A549 (cell line): ENCODE results near the gene TRABD2A. TPM values are rescaled to one million over a fixed set of nuclear protein-coding genes. Genes with fewer than 3 reads are reported as not detected.

Experiments
- ATAC-seq, 2 experiments: fragments of 200-7000 bp in 1 of 2; fragments of >200 bp in 1 of 2; cut with Nextera tagmentation in 1 of 2; cut with Tn5 transposase in 1 of 2; 3 replicates each; pipeline versions ENCODE4 v1.8.0 to v1.9.1; 2018 to 2020; ENCODE audit warnings: mild to moderate bottlenecking in 1 of 2, moderate library complexity in 1 of 2
- CTCF ChIA-PET: fragments of 300-600 bp; sonication (Branson Sonifier 250); formaldehyde crosslinking; extraction: SDS; loops from one replicate; lab custom pipeline; 2021; ENCODE audit warnings: antibody characterized with exemption, inconsistent platforms; lab: Yijun Ruan, JAX
- POLR2A ChIA-PET: fragments of 350-600 bp; formaldehyde crosslinking; extraction: SDS; loops from one replicate; lab custom pipeline; 2021; ENCODE audit warnings: antibody characterized with exemption, inconsistent platforms; lab: Yijun Ruan, JAX
- DNase-seq, 2 experiments: peaks; one replicate each; pipeline versions ENCODE4 v3.0.0 to v3.0.0-alpha.2; 2011 to 2016; ENCODE audit warnings: low read depth in 1 of 2, low spot score in 1 of 2
- FAIRE-seq: peaks from 2 replicates; lab custom pipeline; 2011; peaks lifted over from hg19 to GRCh38; lab: Jason Lieb, UNC
- H3K27ac ChIP-seq, 2 experiments: fragments of >200 bp; sonication (Bioruptor Twin); formaldehyde crosslinking; 3 replicates each; pipeline ENCODE4 v1.5.1; 2016 to 2017
- H3K4me1 ChIP-seq: fragments of >200 bp; sonication (Bioruptor Twin); formaldehyde crosslinking; 3 replicates; pipeline ENCODE4 v1.6.1; 2016
- H3K4me2 ChIP-seq: fragments of >200 bp; sonication (Bioruptor Twin); formaldehyde crosslinking; 3 replicates; pipeline ENCODE4 v1.6.1; 2016
- H3K4me3 ChIP-seq: fragments of >200 bp; sonication (Bioruptor Twin); formaldehyde crosslinking; 3 replicates; pipeline ENCODE4 v1.5.1; 2016
- H3K9me3 ChIP-seq: fragments of >200 bp; sonication (Bioruptor Twin); formaldehyde crosslinking; 3 replicates; pipeline ENCODE4 v1.6.1; 2016
- BHLHE40 ChIP-seq: IDR thresholded peaks from 2 replicates; pipeline ENCODE4 v1.6.1; 2012; ENCODE audit warnings: low read depth, low read length, inconsistent platforms
- CBX8 ChIP-seq: fragments of 200-600 bp; sonication (generic); IDR thresholded peaks from 2 replicates; pipeline ENCODE4 v1.6.1; 2016
- CEBPB ChIP-seq, 2 experiments: fragments of >200 bp in 1 of 2; sonication (Bioruptor Twin) in 1 of 2; formaldehyde crosslinking in 1 of 2; IDR thresholded peaks; 2 replicates each; pipeline ENCODE4 v1.6.1; 2012 to 2016
- CHD2 ChIP-seq: fragments of 150-350 bp; IDR thresholded peaks from 2 replicates; pipeline ENCODE4 v1.6.1; 2014; ENCODE audit warnings: low read length; ENCODE audit not compliant: partially characterized antibody
- CHD4 ChIP-seq: fragments of 200-600 bp; sonication (generic); IDR thresholded peaks from 2 replicates; pipeline ENCODE4 v1.6.1; 2016; ENCODE audit warnings: antibody characterized with exemption, mild to moderate bottlenecking, borderline replicate concordance
- ESRRA ChIP-seq: fragments of 150-350 bp; IDR thresholded peaks from 2 replicates; pipeline ENCODE4 v1.6.1; 2014; ENCODE audit warnings: mild to moderate bottlenecking, low read length, borderline replicate concordance
- FOSB ChIP-seq: fragments of 250-450 bp; sonication (Bioruptor Pico); IDR thresholded peaks from 2 replicates; pipeline ENCODE4 v1.5.0; 2020; ENCODE audit warnings: mild to moderate bottlenecking, moderate library complexity
- HEYL ChIP-seq: fragments of 250-450 bp; sonication (Bioruptor Pico); IDR thresholded peaks from 2 replicates; pipeline ENCODE4 v1.8.0; 2021; ENCODE audit warnings: mild to moderate bottlenecking, moderate library complexity
- HOXA7 ChIP-seq: fragments of 250-450 bp; sonication (Bioruptor Pico); IDR thresholded peaks from 2 replicates; pipeline ENCODE4 v1.5.0; 2020; ENCODE audit warnings: mild to moderate bottlenecking, moderate library complexity
- HOXB5 ChIP-seq: fragments of 250-450 bp; sonication (Bioruptor Pico); IDR thresholded peaks from 2 replicates; pipeline ENCODE4 v1.5.0; 2020; ENCODE audit warnings: mild to moderate bottlenecking, moderate library complexity
- JUN ChIP-seq, 2 experiments: fragments of >200 bp; sonication (Bioruptor Twin); formaldehyde crosslinking; IDR thresholded peaks; 2 replicates in 1 of 2; 3 replicates in 1 of 2; pipeline ENCODE4 v1.6.1; 2016 to 2017
- JUNB ChIP-seq: fragments of >200 bp; sonication (Bioruptor Twin); formaldehyde crosslinking; IDR thresholded peaks from 2 replicates; pipeline ENCODE4 v1.6.1; 2016
- MAFK ChIP-seq: fragments of 450-650 bp; IDR thresholded peaks from 2 replicates; pipeline ENCODE4 v1.6.1; 2014; ENCODE audit not compliant: partially characterized antibody
- MYC ChIP-seq: IDR thresholded peaks from 2 replicates; pipeline ENCODE4 v1.6.1; 2012; ENCODE audit warnings: mild to moderate bottlenecking, inconsistent platforms, low read length, improper control_type of control experiment, borderline replicate concordance
- PHF8 ChIP-seq: fragments of 200-600 bp; sonication (generic); IDR thresholded peaks from 2 replicates; pipeline ENCODE4 v1.6.1; 2016; ENCODE audit warnings: low read depth, mild to moderate bottlenecking, antibody characterized with exemption, moderate library complexity, borderline replicate concordance
- POLR2A ChIP-seq: IDR thresholded peaks from 2 replicates; pipeline ENCODE4 v1.6.1; 2012; ENCODE audit warnings: mild to moderate bottlenecking, low read length
- POLR2AphosphoS2 ChIP-seq: conservative IDR thresholded peaks from 2 replicates; pipeline ENCODE4 v1.6.1; 2012; ENCODE audit warnings: low read length, improper control_type of control experiment, inconsistent platforms
- RARB ChIP-seq: fragments of 250-450 bp; sonication (Bioruptor Pico); IDR thresholded peaks from 2 replicates; pipeline ENCODE4 v1.8.0; 2021; ENCODE audit warnings: mild to moderate bottlenecking, moderate library complexity
- RCOR1 ChIP-seq: fragments of 150-350 bp; IDR thresholded peaks from 2 replicates; pipeline ENCODE4 v1.6.1; 2014; ENCODE audit warnings: antibody characterized with exemption, low read length, low read depth
- RNF2 ChIP-seq: fragments of 200-600 bp; sonication (generic); IDR thresholded peaks from 2 replicates; pipeline ENCODE4 v1.6.1; 2016; ENCODE audit warnings: low read depth, mild to moderate bottlenecking, antibody characterized with exemption, moderate library complexity, borderline replicate concordance
- SMC3 ChIP-seq: fragments of >200 bp; sonication (Bioruptor Twin); formaldehyde crosslinking; IDR thresholded peaks from 3 replicates; pipeline ENCODE4 v1.6.1; 2018; ENCODE audit warnings: inconsistent platforms
- TFCP2L1 ChIP-seq: fragments of 250-450 bp; sonication (Bioruptor Pico); IDR thresholded peaks from 2 replicates; pipeline ENCODE4 v1.5.0; 2021; ENCODE audit warnings: mild to moderate bottlenecking
- TP53 ChIP-seq: fragments of 250-450 bp; sonication (Bioruptor Pico); IDR thresholded peaks from 2 replicates; pipeline ENCODE4 v1.5.0; 2021; ENCODE audit warnings: mild to moderate bottlenecking, moderate library complexity
- ZC3H11A ChIP-seq: fragments of 450-650 bp; IDR thresholded peaks from 2 replicates; pipeline ENCODE4 v1.6.1; 2014; ENCODE audit warnings: antibody characterized with exemption, mild to moderate bottlenecking
- ZSCAN20 ChIP-seq: fragments of 250-450 bp; sonication (Bioruptor Pico); IDR thresholded peaks from 2 replicates; pipeline ENCODE4 v1.8.0; 2022; ENCODE audit warnings: mild to moderate bottlenecking, moderate library complexity
- WGBS: methylation state at CpG from one replicate; pipeline ENCODE4 v1.1.6; 2017; ENCODE audit errors: missing lambda C conversion rate; 5-methylcytosine and 5-hydroxymethylcytosine counted together
- polyA plus RNA-seq, 4 experiments: library from polyadenylated mRNA; depleted of rRNA in 3 of 4; stranded (reverse); fragments of >200 nt; fragmentation: RNase III in 1 of 4; extraction: RNeasy Plus Mini Kit Qiagen cat#74134 plus additional on column Dnase treatment in 1 of 4; gene quantifications; 2 replicates in 3 of 4; 3 replicates in 1 of 4; pipeline ENCODE4 v1.2.3, GENCODE V29; 2011 to 2017
- TF ChIP-seq, protein P1 (sequence below): fragments of 450-650 bp; IDR thresholded peaks from 2 replicates; pipeline ENCODE4 v1.6.1; 2014; ENCODE audit warnings: antibody characterized with exemption
- TF ChIP-seq, protein P2 (sequence below): IDR thresholded peaks from 2 replicates; pipeline ENCODE4 v1.6.1; 2012
- TF ChIP-seq, protein P3 (sequence below): fragments of >200 bp; sonication (Bioruptor Twin); formaldehyde crosslinking; IDR thresholded peaks from 3 replicates; pipeline ENCODE4 v1.6.1; 2016

Gene TRABD2A
- polyA plus RNA-seq, 2 of the 4 experiments (the other 2 are of a cell fraction), result 6.1 to 7.1 TPM

DNA sequence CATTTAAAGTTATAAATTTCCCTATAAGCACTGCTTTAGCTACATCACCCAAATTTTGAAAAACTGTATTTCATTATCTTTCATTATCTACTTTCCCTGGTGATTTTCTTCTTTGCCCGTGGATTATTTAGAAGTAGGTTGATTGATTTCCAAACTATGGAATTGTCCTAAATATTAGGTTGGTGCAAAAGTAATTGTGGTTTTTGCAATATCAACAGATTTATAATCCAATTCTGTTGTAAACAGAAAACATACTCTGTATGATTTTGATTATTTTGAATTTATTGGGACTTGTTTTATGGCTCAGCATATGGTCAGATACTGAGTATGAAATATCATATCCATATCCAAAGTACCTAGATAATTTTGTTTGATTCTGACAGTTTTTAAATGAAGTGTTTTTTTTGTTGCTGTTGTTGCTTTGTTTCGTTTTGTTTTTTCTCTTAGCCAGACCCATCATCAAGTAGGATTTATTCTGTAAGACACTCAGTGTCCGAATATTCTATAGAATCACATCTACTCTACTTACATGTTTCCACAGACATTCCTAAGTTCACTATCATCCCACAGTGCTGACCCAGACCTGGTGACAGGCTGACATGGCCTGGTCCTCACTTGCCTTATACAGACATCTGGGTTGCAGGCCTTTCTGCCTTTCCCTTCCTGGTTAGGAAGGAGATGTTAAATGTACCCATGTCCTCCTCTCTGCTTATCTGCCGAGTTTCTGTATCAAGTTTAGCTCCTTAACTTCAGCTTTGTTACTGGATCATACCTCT lies 2.1 kb upstream of the TRABD2A start:
- ATAC-seq, result no peak
- Histone ChIP-seq H3K27ac (no peak overlapping the region), H3K9me3 (no peaks in the 10 kb centered on the region), H3K4me3 (no peak overlapping the region), H3K4me1 (peaks cover 3% of the 10 kb centered on the region), H3K4me2 (peak overlapping the region; percentile 87; the same call in 1 of the 3 replicates)
- POLR2A ChIA-PET, result interaction anchor here (1.0 to 2.1 kb wide), 2 partner anchors 22 to 43 kb away, joined by 4 to 10 read pairs; no protein-coding TSS in a partner anchor
- FAIRE-seq, result no peak
- no peak for DNase-seq
- TF ChIP-seq MAFK (peak; percentile 54), SMC3 (no peak), FOSB (CRISPR knock-in tag) (no peak), ZSCAN20 (CRISPR knock-in tag) (no peak), CBX8 (peak; percentile 36; the same call in 1 of the 2 replicates), RCOR1 (no peak)
- TF ChIP-seq, protein P1, sequence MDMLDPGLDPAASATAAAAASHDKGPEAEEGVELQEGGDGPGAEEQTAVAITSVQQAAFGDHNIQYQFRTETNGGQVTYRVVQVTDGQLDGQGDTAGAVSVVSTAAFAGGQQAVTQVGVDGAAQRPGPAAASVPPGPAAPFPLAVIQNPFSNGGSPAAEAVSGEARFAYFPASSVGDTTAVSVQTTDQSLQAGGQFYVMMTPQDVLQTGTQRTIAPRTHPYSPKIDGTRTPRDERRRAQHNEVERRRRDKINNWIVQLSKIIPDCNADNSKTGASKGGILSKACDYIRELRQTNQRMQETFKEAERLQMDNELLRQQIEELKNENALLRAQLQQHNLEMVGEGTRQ, result no peak
- 54% methylated on average over 4 of the region's 4 CpGs for WGBS
- CTCF ChIA-PET, result interaction anchor here (0.7 to 3.5 kb wide), 28 partner anchors 8 to 436 kb away, joined by 3 to 26 read pairs (median 4); no protein-coding TSS in a partner anchor

DNA sequence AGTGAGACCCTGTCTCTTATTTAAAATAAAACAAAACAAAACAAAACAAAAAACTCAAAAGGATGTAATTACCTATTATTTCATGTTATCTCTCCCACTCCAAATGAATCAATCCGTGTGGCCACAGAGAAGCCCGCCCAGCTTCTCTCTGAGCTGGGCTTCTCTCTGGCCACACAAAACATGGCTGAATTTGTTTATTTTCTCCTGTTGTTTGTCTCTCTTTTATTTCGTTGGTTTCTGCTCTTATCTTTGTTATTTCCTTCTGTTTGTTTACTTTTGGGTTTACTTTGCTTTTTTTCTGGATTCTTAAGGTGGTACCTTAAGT lies 1.5 kb upstream of the TRABD2A start:
- H3K4me1 ChIP-seq, result peaks cover 3% of the 10 kb centered on the region
- no peaks in the 10 kb centered on the region for H3K9me3 ChIP-seq
- peak overlapping the region in 1 of 2 experiments; percentile 53; a peak in 2 of 6 replicates for H3K27ac ChIP-seq
- WGBS, result 40% methylated on average over 3 of the region's 3 CpGs
- peak overlapping the region; percentile 87 for H3K4me2 ChIP-seq
- no peak for DNase-seq
- peak; percentile 7 to 31; a peak in 4 of 6 replicates for ATAC-seq
- TF ChIP-seq RARB (CRISPR knock-in tag), result no peak
- TF ChIP-seq RNF2, result no peak
- TF ChIP-seq, protein P2, sequence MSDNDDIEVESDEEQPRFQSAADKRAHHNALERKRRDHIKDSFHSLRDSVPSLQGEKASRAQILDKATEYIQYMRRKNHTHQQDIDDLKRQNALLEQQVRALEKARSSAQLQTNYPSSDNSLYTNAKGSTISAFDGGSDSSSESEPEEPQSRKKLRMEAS, result no peak
- TF ChIP-seq MYC, result no peak
- no peak for TF ChIP-seq PHF8
- TF ChIP-seq ZSCAN20 (CRISPR knock-in tag), result no peak
- TF ChIP-seq CHD2, result no peak
- TF ChIP-seq ESRRA, result no peak
- TF ChIP-seq CHD4, result no peak
- H3K4me3 ChIP-seq, result peak overlapping the region; percentile 50; the same call in 2 of the 3 replicates
- POLR2A ChIA-PET, result interaction anchor here (1.0 to 2.1 kb wide), 3 partner anchors 23 to 44 kb away, joined by 4 to 10 read pairs (median 9); no protein-coding TSS in a partner anchor
- no peak for FAIRE-seq
- CTCF ChIA-PET, result interaction anchor here (0.7 to 3.5 kb wide), 28 partner anchors 9 to 436 kb away, joined by 3 to 26 read pairs (median 4); no protein-coding TSS in a partner anchor

DNA sequence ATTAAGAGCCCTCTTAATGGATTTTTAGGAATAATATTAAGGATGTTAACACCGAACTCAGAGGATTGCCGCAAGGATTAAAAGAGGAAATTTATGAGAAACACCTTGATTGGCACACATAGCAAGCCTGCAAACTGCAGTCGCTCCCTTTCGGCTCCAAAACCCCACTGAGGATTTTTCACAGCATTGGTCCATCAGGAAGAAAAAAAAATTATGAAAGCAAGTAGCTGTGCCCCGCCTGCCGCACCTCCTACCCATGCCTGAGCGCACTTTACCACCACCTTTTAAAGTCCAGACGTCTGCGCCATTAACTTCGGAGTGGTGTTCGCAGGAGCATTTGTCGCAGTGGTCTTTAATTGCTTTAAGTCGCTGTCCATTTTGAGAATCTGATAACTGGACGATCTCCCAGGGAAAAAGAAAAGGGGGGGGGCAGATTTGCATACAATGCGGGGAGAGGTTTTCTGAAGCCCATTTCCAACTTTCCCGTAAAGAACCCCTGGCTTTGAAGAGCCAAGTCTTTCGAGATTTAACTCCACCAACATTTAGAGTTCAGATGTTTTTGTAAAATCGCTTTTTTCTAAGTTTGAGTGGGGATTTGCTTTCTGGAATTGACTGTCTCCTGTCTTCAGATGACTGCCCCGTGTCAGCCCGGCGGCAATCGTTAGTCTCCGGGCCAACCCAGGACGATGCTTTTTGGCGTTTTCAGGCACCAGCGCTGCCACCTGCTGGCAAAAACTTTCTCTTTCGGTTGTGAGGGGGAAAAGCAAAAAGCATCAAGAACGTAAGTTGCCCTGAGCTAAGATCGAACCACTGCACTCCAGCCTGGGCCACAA lies 913 bp upstream of the TRABD2A start:
- H3K27ac ChIP-seq, result peak overlapping the region; percentile 64 to 89; a peak in 5 of 6 replicates
- H3K4me2 ChIP-seq, result peak overlapping the region; percentile 87
- peaks cover 3% of the 10 kb centered on the region for H3K4me1 ChIP-seq
- DNase-seq (peak; percentile 86 to 88), ATAC-seq (peak; percentile 71 to 88), FAIRE-seq (no peak)
- POLR2A ChIA-PET, result interaction anchor here (1.0 to 2.1 kb wide), 3 partner anchors 23 to 44 kb away, joined by 4 to 10 read pairs (median 9); no protein-coding TSS in a partner anchor
- WGBS, result 2% methylated on average over 29 of the region's 29 CpGs
- no peaks in the 10 kb centered on the region for H3K9me3 ChIP-seq
- peak overlapping the region; percentile 50 for H3K4me3 ChIP-seq
- CTCF ChIA-PET, result interaction anchor here (0.7 to 3.5 kb wide), 31 partner anchors 10 to 435 kb away, joined by 3 to 26 read pairs (median 4); no protein-coding TSS in a partner anchor
- TF ChIP-seq SMC3 (peak; percentile 89), CHD4 (no peak), BHLHE40 (no peak), TP53 (CRISPR knock-in tag) (no peak), POLR2AphosphoS2 (no peak), CEBPB (IDR thresholded peaks at IDR 0.05) (0 out of 4 replicates have a peak, but pooled peaks of 1 of the 2 experiments have one; percentile 5), POLR2A (no peak), CBX8 (peak; percentile 67), HOXA7 (CRISPR knock-in tag) (no peak), HOXB5 (CRISPR knock-in tag) (no peak), ZC3H11A (no peak), JUNB (no peak), JUN (IDR thresholded peaks at IDR 0.05) (no peak), TFCP2L1 (CRISPR knock-in tag) (no peak), HEYL (CRISPR knock-in tag) (no peak)
- TF ChIP-seq, protein P1, result 0 out of 2 replicates have a peak, but pooled peaks have one; percentile 1
- TF ChIP-seq, protein P2, result peak; percentile 81
- TF ChIP-seq, protein P3, sequence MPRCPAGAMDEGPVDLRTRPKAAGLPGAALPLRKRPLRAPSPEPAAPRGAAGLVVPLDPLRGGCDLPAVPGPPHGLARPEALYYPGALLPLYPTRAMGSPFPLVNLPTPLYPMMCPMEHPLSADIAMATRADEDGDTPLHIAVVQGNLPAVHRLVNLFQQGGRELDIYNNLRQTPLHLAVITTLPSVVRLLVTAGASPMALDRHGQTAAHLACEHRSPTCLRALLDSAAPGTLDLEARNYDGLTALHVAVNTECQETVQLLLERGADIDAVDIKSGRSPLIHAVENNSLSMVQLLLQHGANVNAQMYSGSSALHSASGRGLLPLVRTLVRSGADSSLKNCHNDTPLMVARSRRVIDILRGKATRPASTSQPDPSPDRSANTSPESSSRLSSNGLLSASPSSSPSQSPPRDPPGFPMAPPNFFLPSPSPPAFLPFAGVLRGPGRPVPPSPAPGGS, result no peak
